HUES6 (cell line): ENCODE results near the gene CD58.
"Not testable (repeated sequence)": the region's sequence is repeated elsewhere in the genome, so short reads cannot be mapped to it uniquely, and the experiment has no call there.

Experiments used
- H3K27ac ChIP-seq: 2 replicates; pipeline ENCODE4 v1.7.0; 2013; ENCODE audit warnings: low read depth, mild to moderate bottlenecking, low read length, inconsistent platforms
- H3K27me3 ChIP-seq: 2 replicates; pipeline ENCODE4 v1.6.1; 2013; ENCODE audit warnings: low read length; ENCODE audit not compliant: control insufficient read depth, insufficient read depth
- H3K36me3 ChIP-seq: 2 replicates; pipeline ENCODE4 v1.6.1; 2013; ENCODE audit warnings: low read length; ENCODE audit not compliant: control insufficient read depth, insufficient read depth
- H3K4me1 ChIP-seq: 2 replicates; pipeline ENCODE4 v1.6.1; 2013; ENCODE audit warnings: low read length; ENCODE audit not compliant: control insufficient read depth, insufficient read depth
- H3K4me3 ChIP-seq: 2 replicates; pipeline ENCODE4 v1.5.1; 2013; ENCODE audit warnings: low read depth, low read length
- H3K9ac ChIP-seq: one replicate; pipeline ENCODE4 v1.6.1; 2013; ENCODE audit warnings: mild to moderate bottlenecking, low read length
- H3K9me3 ChIP-seq: 2 replicates; pipeline ENCODE4 v1.6.1; 2013; ENCODE audit warnings: low read depth, low read length; ENCODE audit not compliant: control insufficient read depth, insufficient read depth

Gene CD58

GRCh38 chr1:116570358-116571214, at the start of gene CD58:
CD58 (minus strand) TSS chr1:116571026; CDS start chr1:116570972, 54 bp downstream.
- peak within 1 kb of the TSS; percentile 93 for H3K4me3 ChIP-seq
- no peaks in the 10 kb centered on the region for H3K9me3 ChIP-seq
- H3K27ac ChIP-seq, result peak within 1 kb of the TSS; percentile 67; the same call in 1 of the 2 replicates
- no peaks in the 10 kb centered on the region for H3K36me3 ChIP-seq
- peaks cover 9% of the 10 kb centered on the region for H3K27me3 ChIP-seq
- H3K9ac ChIP-seq, result peak within 1 kb of the TSS; percentile 76
- H3K4me1 ChIP-seq, result peaks cover 17% of the 10 kb centered on the region

DNA sequence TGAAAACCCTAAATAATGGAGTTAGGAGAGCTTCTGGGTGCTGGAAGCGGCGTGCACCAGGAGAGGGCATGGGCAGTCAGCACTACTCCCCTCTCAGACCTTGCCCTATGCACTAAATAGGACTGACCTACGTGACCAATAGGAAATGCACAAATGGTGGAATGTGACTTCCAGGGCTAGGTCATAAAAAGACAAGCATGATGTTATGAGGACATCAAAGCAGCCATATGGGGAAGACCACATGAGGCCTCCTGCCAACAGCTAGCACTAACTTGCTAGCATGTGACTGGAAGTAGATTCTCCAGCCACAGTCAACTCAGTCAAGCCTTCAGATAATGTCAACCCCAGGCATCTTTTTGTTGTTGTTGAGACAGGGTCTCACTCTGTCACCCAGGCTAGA, 49.6 kb upstream of the CD58 start:
- H3K27ac ChIP-seq, H3K4me1 ChIP-seq, H3K9me3 ChIP-seq, H3K36me3 ChIP-seq, H3K9ac ChIP-seq, H3K27me3 ChIP-seq, H3K4me3 ChIP-seq: not testable (repeated sequence)

DNA sequence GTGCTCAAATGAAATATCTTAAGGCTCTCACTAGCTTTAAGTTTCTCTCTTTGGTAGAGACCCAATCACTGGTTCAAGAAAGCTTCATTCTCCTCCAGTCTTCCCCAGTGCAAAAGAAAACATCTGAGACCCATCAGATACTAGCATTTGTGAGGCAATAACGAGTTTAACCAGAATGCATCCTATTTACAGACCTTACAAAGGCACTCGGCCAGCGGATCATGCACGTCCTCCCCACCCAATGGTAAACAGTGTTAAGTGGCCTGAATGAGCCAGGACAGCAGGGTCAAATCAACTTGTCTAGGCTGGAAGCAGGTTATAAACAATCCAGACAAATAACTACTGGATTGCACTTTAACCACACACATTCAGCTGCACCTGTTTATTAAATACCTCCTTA, 48.3 kb upstream of the CD58 start:
- H3K4me1 ChIP-seq, H3K9ac ChIP-seq, H3K27ac ChIP-seq, H3K4me3 ChIP-seq, H3K9me3 ChIP-seq, H3K27me3 ChIP-seq, H3K36me3 ChIP-seq: not testable (repeated sequence)

- H3K4me3 ChIP-seq, H3K9me3 ChIP-seq, H3K27me3 ChIP-seq, H3K36me3 ChIP-seq, H3K9ac ChIP-seq, H3K27ac ChIP-seq, H3K4me1 ChIP-seq: not testable (repeated sequence)
Observed at GRCh38 chr1:116617808-116618207, 47.0 kb upstream of the CD58 start.

GRCh38 chr1:116613825-116614224, 43.0 kb upstream of the CD58 start:
- H3K4me1 ChIP-seq, H3K27ac ChIP-seq, H3K36me3 ChIP-seq, H3K9me3 ChIP-seq, H3K27me3 ChIP-seq, H3K9ac ChIP-seq, H3K4me3 ChIP-seq: not testable (repeated sequence)

- not testable (repeated sequence) for H3K4me1 ChIP-seq, H3K4me3 ChIP-seq, H3K27ac ChIP-seq, H3K9me3 ChIP-seq, H3K36me3 ChIP-seq, H3K27me3 ChIP-seq, H3K9ac ChIP-seq
Observed at GRCh38 chr1:116609801-116610371, 39.1 kb upstream of the CD58 start.

GRCh38 chr1:116608841-116609240, 38.0 kb upstream of the CD58 start:
- not testable (repeated sequence) for H3K27me3 ChIP-seq

GRCh38 chr1:116608151-116608550, 37.3 kb upstream of the CD58 start:
- H3K9ac ChIP-seq, H3K36me3 ChIP-seq, H3K27me3 ChIP-seq, H3K4me3 ChIP-seq, H3K9me3 ChIP-seq, H3K27ac ChIP-seq, H3K4me1 ChIP-seq: not testable (repeated sequence)

More at GRCh38 chr1:116608841-116609240, 38.0 kb upstream of the CD58 start:
- H3K9me3 ChIP-seq, H3K4me3 ChIP-seq, H3K9ac ChIP-seq, H3K4me1 ChIP-seq, H3K27ac ChIP-seq, H3K36me3 ChIP-seq: not testable (repeated sequence)

GRCh38 chr1:116607463-116607862, 36.6 kb upstream of the CD58 start:
- not testable (repeated sequence) for H3K4me1 ChIP-seq, H3K27ac ChIP-seq, H3K9me3 ChIP-seq, H3K36me3 ChIP-seq, H3K9ac ChIP-seq, H3K27me3 ChIP-seq, H3K4me3 ChIP-seq

DNA sequence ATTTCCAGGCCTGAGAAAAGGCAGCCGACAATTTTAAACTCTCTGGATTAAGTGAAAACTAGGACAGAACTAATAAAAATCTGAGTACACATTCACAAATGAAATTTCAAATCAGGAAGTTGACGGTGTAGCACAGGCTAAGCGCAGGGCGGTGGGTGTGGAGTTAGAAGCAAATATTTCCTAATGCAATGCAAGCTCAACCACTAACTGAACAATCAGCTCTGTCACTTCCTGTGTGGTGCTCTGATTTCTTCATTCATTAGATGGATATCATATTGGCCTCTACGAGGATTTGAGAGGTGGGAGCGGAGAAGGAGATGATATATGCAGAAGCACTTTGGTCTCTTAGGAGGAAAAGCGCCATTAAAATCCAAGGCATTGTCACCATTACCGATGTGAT, 35.2 kb upstream of the CD58 start:
- H3K27me3 ChIP-seq, H3K9ac ChIP-seq, H3K27ac ChIP-seq: not testable (repeated sequence)

DNA sequence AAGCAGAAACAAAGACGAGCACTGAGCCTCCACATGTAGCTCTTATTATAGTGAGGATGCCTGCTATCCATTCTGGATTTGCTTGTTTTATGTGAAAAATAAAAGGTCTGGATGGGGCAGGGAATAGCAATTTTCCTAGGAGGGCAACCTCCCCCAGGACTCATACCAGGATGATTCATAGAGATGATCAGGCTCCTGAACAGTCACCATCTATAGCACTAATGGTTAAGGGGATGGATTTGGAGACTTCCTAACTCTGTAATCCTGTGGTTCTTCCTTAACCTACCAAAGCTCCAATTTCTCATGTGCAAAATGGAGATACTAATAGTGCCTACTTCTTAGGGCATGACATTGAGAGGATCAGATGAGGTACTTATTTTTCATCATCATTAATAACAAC, 34.5 kb upstream of the CD58 start:
- Histone ChIP-seq H3K36me3 (0 out of 2 replicates have a peak, but pooled peaks cover 2% of the 10 kb centered on the region), H3K9ac (no peak overlapping the region), H3K4me1 (peaks cover 8% of the 10 kb centered on the region; the same call in 1 of the 2 replicates), H3K27me3 (no peaks in the 10 kb centered on the region), H3K4me3 (no peak overlapping the region), H3K9me3 (no peaks in the 10 kb centered on the region), H3K27ac (no peak overlapping the region)

More for the DNA sequence above, 35.2 kb upstream of the CD58 start:
- not testable (repeated sequence) for H3K9me3 ChIP-seq, H3K4me3 ChIP-seq, H3K4me1 ChIP-seq, H3K36me3 ChIP-seq
